ENCODE results near the gene PAOX.
"Not testable (repeated sequence)": the region's sequence is repeated elsewhere in the genome, so short reads cannot be mapped to it uniquely, and the experiment has no call there.

PAOX gene

DNA sequence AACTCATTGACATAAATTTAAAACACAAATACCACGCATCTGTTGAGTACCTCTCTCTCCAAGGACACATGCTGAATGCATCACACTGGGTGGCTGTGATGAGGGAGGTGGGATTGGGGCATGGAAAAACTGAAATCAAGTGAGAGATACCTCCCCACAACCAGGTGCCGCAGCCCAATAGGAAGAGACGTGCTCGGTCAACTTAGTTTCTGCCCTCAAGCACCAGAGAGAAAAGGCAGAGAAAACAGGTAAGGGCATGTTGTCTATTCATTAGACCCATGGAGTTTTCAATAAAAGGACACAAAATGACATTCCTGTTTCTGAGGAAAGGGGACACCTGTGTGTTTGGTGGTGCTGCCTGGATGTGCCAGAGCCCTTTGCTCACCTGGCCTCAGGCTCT lies 50.5 kb downstream of the PAOX start:
- H2AFZ ChIP-seq (ENCODE audit: low read depth, low read length, severe bottlenecking); H3K27me3 ChIP-seq (ENCODE audit: low read length); H3F3A ChIP-seq (ENCODE audit: insufficient read depth); H3K79me2 ChIP-seq (ENCODE audit: insufficient read depth, low read length); H3K9me2 ChIP-seq (replicated peaks; ENCODE audit: insufficient read depth, low read length); H3K9me3 ChIP-seq (ENCODE audit: insufficient read depth, low read length); H3K9ac ChIP-seq (ENCODE audit: low read length); H4K20me1 ChIP-seq (ENCODE audit: low read depth, low read length); H3K4me2 ChIP-seq (ENCODE audit: low read depth, low read length, poor library complexity, severe bottlenecking); H3K4me3 ChIP-seq (ENCODE audit: insufficient read depth, low read length, poor library complexity, severe bottlenecking); H3K36me3 ChIP-seq (ENCODE audit: low read length); H3K27ac ChIP-seq (ENCODE audit: low read depth, low read length): not testable (repeated sequence)

DNA sequence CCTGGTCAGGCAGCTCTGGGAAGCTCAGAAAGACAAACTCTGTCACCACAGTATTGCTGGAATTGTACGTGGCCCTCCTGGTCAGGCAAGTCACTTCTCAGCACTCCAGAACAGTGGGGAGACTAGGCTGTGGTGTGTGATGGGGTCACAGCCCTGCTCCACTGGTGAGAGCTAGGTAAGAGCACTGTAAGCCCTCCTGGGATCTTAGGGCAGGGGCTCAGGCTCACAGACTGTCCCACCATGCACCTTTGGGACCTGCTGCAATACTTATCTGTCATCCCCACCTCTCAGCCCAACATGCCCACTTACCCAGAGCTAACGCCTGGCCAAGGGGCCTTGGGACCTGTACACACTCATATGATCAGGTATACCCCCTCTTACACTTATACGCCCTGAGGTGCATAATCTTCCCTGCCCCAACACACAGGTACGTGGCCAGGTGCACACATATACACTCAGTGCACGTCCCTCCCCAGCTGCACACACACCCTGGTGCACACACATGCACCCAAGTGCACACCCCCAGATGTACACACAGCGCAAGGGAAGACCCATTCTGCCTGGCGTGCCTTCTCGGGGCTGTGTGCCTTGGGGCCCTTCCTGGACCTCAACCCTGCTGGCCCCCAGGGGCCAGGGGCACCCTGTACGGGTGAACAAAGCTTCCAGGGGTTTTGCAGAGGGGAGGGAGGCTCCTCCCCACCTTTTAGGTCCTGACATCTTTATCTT lies 53.0 kb downstream of the PAOX start:
- H3K9me2 ChIP-seq (replicated peaks; ENCODE audit: insufficient read depth, low read length); H3K27me3 ChIP-seq (ENCODE audit: low read length); H3K36me3 ChIP-seq (ENCODE audit: low read length); H3K4me3 ChIP-seq (ENCODE audit: insufficient read depth, low read length, poor library complexity, severe bottlenecking); H3K4me2 ChIP-seq (ENCODE audit: low read depth, low read length, poor library complexity, severe bottlenecking); H3K79me2 ChIP-seq (ENCODE audit: insufficient read depth, low read length); H3K9ac ChIP-seq (ENCODE audit: low read length); H3K9me3 ChIP-seq (ENCODE audit: insufficient read depth, low read length); H3F3A ChIP-seq (ENCODE audit: insufficient read depth); H2AFZ ChIP-seq (ENCODE audit: low read depth, low read length, severe bottlenecking); H3K27ac ChIP-seq (ENCODE audit: low read depth, low read length); H4K20me1 ChIP-seq (ENCODE audit: low read depth, low read length): not testable (repeated sequence)

DNA sequence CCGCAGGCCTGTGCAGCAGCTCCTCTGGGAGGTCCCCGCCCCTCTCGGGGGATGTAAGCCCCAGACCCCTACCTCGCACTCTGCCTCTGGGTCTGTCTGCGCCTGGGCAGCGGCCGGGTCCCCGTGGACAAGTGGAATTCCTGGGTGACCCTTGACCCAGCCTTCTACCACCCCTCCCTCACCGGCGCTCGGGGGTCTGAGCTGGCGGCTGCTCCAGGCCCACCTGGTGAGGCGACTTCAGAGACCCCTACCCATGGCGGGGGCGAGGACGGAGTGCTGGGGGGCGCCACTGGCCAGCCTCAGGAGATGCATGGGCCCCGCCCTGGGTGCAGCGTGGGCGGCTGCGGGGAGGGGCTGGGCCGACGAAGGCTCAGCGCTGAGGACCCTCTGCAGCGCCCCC lies 53.7 kb downstream of the PAOX start:
- not testable (repeated sequence) for H3K27me3 ChIP-seq (ENCODE audit: low read length); H3K9me2 ChIP-seq (replicated peaks; ENCODE audit: insufficient read depth, low read length); H3K36me3 ChIP-seq (ENCODE audit: low read length); H4K20me1 ChIP-seq (ENCODE audit: low read depth, low read length); H3K4me2 ChIP-seq (ENCODE audit: low read depth, low read length, poor library complexity, severe bottlenecking); H3F3A ChIP-seq (ENCODE audit: insufficient read depth); H3K4me3 ChIP-seq (ENCODE audit: insufficient read depth, low read length, poor library complexity, severe bottlenecking); H3K9ac ChIP-seq (ENCODE audit: low read length); H3K79me2 ChIP-seq (ENCODE audit: insufficient read depth, low read length); H2AFZ ChIP-seq (ENCODE audit: low read depth, low read length, severe bottlenecking); H3K27ac ChIP-seq (ENCODE audit: low read depth, low read length); H3K9me3 ChIP-seq (ENCODE audit: insufficient read depth, low read length)

DNA sequence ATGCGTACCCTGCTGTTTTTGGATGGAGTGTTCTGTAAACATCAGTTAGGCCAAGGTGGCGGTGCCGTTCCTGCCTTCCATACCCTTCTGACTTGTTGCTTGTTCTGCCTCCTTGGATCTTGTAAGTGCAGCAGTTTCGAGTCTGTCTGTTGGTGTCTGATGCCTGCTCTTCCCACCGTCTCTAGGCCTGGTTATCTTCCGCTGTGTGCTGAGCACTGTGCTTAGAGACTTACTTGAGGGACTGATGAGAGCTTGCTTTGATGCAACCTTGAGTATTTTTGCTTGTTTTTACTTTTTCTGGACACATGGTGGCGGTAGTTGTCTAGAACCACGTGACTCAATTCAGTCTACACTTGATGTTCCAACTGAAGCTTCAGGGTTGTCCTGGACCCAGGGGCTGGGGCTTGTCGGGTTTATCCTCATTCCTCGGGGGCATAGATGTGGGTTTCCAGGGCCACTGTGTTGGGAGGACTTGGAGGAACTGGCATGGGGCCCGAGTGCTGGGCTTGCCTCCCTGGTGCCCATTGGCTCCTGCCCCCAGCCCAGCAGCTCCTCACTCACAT lies 59.7 kb downstream of the PAOX start:
- H2AFZ ChIP-seq (ENCODE audit: low read depth, low read length, severe bottlenecking), result no peak overlapping the region
- no peak overlapping the region for H3K4me3 ChIP-seq (ENCODE audit: insufficient read depth, low read length, poor library complexity, severe bottlenecking)
- no peak overlapping the region for H3K9ac ChIP-seq (ENCODE audit: low read length)
- no peaks in the 10 kb centered on the region for H4K20me1 ChIP-seq (ENCODE audit: low read depth, low read length)
- no peaks in the 10 kb centered on the region for H3K9me2 ChIP-seq (replicated peaks; ENCODE audit: insufficient read depth, low read length)
- no peak overlapping the region for H3K27ac ChIP-seq (ENCODE audit: low read depth, low read length)
- no peaks in the 10 kb centered on the region for H3K27me3 ChIP-seq (ENCODE audit: low read length)
- no peak overlapping the region for H3K4me2 ChIP-seq (ENCODE audit: low read depth, low read length, poor library complexity, severe bottlenecking)
- H3K9me3 ChIP-seq (ENCODE audit: insufficient read depth, low read length), result no peaks in the 10 kb centered on the region
- no peaks in the 10 kb centered on the region for H3K36me3 ChIP-seq (ENCODE audit: low read length)
- no peaks in the 10 kb centered on the region for H3F3A ChIP-seq (ENCODE audit: insufficient read depth)
- H3K79me2 ChIP-seq (ENCODE audit: insufficient read depth, low read length), result no peaks in the 10 kb centered on the region
- no peak for TF ChIP-seq EZH2phosphoT487 (conservative IDR thresholded peaks at IDR 0.05; ENCODE audit: low read length)
- TF ChIP-seq, protein P1, sequence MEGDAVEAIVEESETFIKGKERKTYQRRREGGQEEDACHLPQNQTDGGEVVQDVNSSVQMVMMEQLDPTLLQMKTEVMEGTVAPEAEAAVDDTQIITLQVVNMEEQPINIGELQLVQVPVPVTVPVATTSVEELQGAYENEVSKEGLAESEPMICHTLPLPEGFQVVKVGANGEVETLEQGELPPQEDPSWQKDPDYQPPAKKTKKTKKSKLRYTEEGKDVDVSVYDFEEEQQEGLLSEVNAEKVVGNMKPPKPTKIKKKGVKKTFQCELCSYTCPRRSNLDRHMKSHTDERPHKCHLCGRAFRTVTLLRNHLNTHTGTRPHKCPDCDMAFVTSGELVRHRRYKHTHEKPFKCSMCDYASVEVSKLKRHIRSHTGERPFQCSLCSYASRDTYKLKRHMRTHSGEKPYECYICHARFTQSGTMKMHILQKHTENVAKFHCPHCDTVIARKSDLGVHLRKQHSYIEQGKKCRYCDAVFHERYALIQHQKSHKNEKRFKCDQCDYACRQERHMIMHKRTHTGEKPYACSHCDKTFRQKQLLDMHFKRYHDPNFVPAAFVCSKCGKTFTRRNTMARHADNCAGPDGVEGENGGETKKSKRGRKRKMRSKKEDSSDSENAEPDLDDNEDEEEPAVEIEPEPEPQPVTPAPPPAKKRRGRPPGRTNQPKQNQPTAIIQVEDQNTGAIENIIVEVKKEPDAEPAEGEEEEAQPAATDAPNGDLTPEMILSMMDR (IDR thresholded peaks at IDR 0.05; ENCODE audit: insufficient read depth, low read length, poor library complexity, severe bottlenecking), result peak; percentile 32
